BLaER1 (cell line): ENCODE data around the gene ACY1.
"Not testable (repeated sequence)": the region's sequence is repeated elsewhere in the genome, so short reads cannot be mapped to it uniquely, and the experiment has no call there.

ENCODE experiments used
- H3K27ac ChIP-seq: shearing (Covaris generic); formaldehyde crosslinking; 2 replicates; pipeline ENCODE4 v1.8.1; 2022
- H3K27me3 ChIP-seq: shearing (Covaris generic); formaldehyde crosslinking; 2 replicates; pipeline ENCODE4 v1.8.1; 2022
- H3K36me3 ChIP-seq: shearing (Covaris generic); formaldehyde crosslinking; 2 replicates; pipeline ENCODE4 v1.8.1; 2022
- H3K4me1 ChIP-seq: shearing (Covaris generic); formaldehyde crosslinking; 2 replicates; pipeline ENCODE4 v1.8.1; 2022
- H3K4me2 ChIP-seq: shearing (Covaris generic); formaldehyde crosslinking; 2 replicates; pipeline ENCODE4 v1.8.1; 2022
- H3K4me3 ChIP-seq: shearing (Covaris generic); formaldehyde crosslinking; 2 replicates; pipeline ENCODE4 v1.8.1; 2022
- H3K9ac ChIP-seq: shearing (Covaris generic); formaldehyde crosslinking; 2 replicates; pipeline ENCODE4 v1.8.1; 2022
- H3K9me3 ChIP-seq: shearing (Covaris generic); formaldehyde crosslinking; 2 replicates; pipeline ENCODE4 v1.8.1; 2022
- H4K20me1 ChIP-seq: shearing (Covaris generic); formaldehyde crosslinking; 2 replicates; pipeline ENCODE4 v1.8.1; 2022
- Cebpa-rat ChIP-seq: shearing (Covaris generic); IDR thresholded peaks from 2 replicates; pipeline ENCODE4 v1.8.1; 2022

Gene ACY1

GRCh38 chr3:52030714-52031310 is 47.5 kb downstream of the ACY1 start:
- no peak for TF ChIP-seq Cebpa-rat
- no peak overlapping the region for H3K4me3 ChIP-seq
- no peak overlapping the region for H3K9ac ChIP-seq
- H3K4me2 ChIP-seq, result no peak overlapping the region
- no peaks in the 10 kb centered on the region for H3K27me3 ChIP-seq
- H3K9me3 ChIP-seq, result no peaks in the 10 kb centered on the region
- H3K36me3 ChIP-seq, result no peaks in the 10 kb centered on the region
- no peak overlapping the region; the same call in 1 of the 2 replicates for H3K27ac ChIP-seq
- no peaks in the 10 kb centered on the region for H4K20me1 ChIP-seq
- peaks cover 50% of the 10 kb centered on the region for H3K4me1 ChIP-seq

- Histone ChIP-seq H4K20me1 (no peaks in the 10 kb centered on the region), H3K36me3 (no peaks in the 10 kb centered on the region), H3K9me3 (no peaks in the 10 kb centered on the region), H3K27me3 (no peaks in the 10 kb centered on the region), H3K27ac (no peak overlapping the region), H3K9ac (no peak overlapping the region), H3K4me2 (no peak overlapping the region), H3K4me3 (no peak overlapping the region), H3K4me1 (peaks cover 53% of the 10 kb centered on the region)
- TF ChIP-seq Cebpa-rat, result no peak
Observed at GRCh38 chr3:52031896-52032295, 48.6 kb downstream of the ACY1 start.

GRCh38 chr3:52032702-52033408 is 49.5 kb downstream of the ACY1 start:
- peaks cover 53% of the 10 kb centered on the region for H3K4me1 ChIP-seq
- H3K4me3 ChIP-seq, result no peak overlapping the region
- H3K9ac ChIP-seq, result no peak overlapping the region
- no peaks in the 10 kb centered on the region for H3K27me3 ChIP-seq
- TF ChIP-seq Cebpa-rat, result no peak
- no peaks in the 10 kb centered on the region for H4K20me1 ChIP-seq
- no peak overlapping the region for H3K4me2 ChIP-seq
- H3K27ac ChIP-seq, result no peak overlapping the region
- H3K9me3 ChIP-seq, result no peaks in the 10 kb centered on the region
- H3K36me3 ChIP-seq, result no peaks in the 10 kb centered on the region

DNA sequence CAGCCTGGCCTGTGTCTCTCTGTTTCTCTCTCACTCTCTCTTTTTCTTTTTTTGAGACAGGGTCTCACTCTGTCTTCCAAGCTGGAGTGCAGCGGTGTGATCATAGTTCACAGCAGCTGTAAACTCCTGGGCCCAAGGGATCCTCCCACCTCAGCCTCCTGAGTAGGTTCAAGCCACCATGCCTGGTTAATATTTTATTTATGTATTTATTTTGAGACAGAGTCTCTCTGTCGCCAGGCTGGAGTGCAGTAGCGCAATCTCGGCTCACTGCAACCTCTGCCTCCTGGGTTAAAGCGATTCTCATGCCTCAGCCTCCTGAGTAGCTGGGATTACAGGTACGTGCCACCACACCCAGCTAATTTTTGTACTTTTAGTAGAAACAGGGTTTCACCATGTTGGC is 50.4 kb downstream of the ACY1 start:
- not testable (repeated sequence) for H3K36me3 ChIP-seq, H3K27ac ChIP-seq, H3K9me3 ChIP-seq, H3K4me3 ChIP-seq, H4K20me1 ChIP-seq, H3K9ac ChIP-seq, H3K4me2 ChIP-seq, H3K27me3 ChIP-seq
- H3K4me1 ChIP-seq, result peaks cover 51% of the 10 kb centered on the region

GRCh38 chr3:52034212-52034611 is 50.9 kb downstream of the ACY1 start:
- Histone ChIP-seq H3K9ac (no peak overlapping the region), H3K27me3 (no peaks in the 10 kb centered on the region), H3K4me2 (no peak overlapping the region), H3K4me1 (peaks cover 47% of the 10 kb centered on the region), H3K4me3 (no peak overlapping the region), H4K20me1 (no peaks in the 10 kb centered on the region), H3K27ac (no peak overlapping the region), H3K36me3 (no peaks in the 10 kb centered on the region), H3K9me3 (no peaks in the 10 kb centered on the region)
- no peak for TF ChIP-seq Cebpa-rat

DNA sequence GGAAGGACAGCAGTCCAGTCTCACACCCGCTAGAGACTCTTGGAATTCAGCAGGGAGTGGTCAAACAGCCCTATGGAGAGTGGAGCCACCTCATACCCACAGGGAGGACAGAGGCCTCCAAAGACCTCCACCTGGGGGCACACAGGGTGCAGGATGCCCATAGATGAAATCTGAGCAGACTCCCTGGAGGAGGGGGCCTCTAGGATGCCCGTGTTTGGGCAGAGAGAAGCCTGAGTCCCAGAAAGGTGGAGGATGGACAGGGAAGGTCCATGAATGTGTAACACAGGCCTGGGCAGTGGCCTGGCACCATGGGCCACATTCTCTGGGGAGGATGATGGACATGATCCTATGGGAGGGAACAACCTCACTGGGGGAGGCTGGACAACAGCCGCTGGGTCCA is 51.3 kb downstream of the ACY1 start:
- H3K4me2 ChIP-seq, result no peak overlapping the region
- H3K9me3 ChIP-seq, result no peaks in the 10 kb centered on the region
- H3K4me1 ChIP-seq, result peaks cover 42% of the 10 kb centered on the region
- no peaks in the 10 kb centered on the region for H3K27me3 ChIP-seq
- TF ChIP-seq Cebpa-rat, result no peak
- no peaks in the 10 kb centered on the region for H4K20me1 ChIP-seq
- no peaks in the 10 kb centered on the region for H3K36me3 ChIP-seq
- H3K27ac ChIP-seq, result no peak overlapping the region
- no peak overlapping the region for H3K9ac ChIP-seq
- no peak overlapping the region for H3K4me3 ChIP-seq

- Histone ChIP-seq H3K4me2 (peak overlapping the region; percentile 64), H3K9me3 (no peaks in the 10 kb centered on the region), H3K9ac (peak overlapping the region; percentile 48; the same call in 1 of the 2 replicates), H3K27ac (peak overlapping the region; percentile 56), H3K36me3 (no peaks in the 10 kb centered on the region), H3K4me3 (no peak overlapping the region), H3K27me3 (no peaks in the 10 kb centered on the region), H3K4me1 (peaks cover 44% of the 10 kb centered on the region), H4K20me1 (no peaks in the 10 kb centered on the region)
- TF ChIP-seq Cebpa-rat, result no peak
Observed at GRCh38 chr3:52036222-52036694, 52.9 kb downstream of the ACY1 start.

GRCh38 chr3:52036829-52037228 is 53.5 kb downstream of the ACY1 start:
- no peaks in the 10 kb centered on the region for H3K9me3 ChIP-seq
- H3K4me2 ChIP-seq, result peak overlapping the region; percentile 64
- H3K27ac ChIP-seq, result no peak overlapping the region; the same call in 1 of the 2 replicates
- no peaks in the 10 kb centered on the region for H3K27me3 ChIP-seq
- H3K4me3 ChIP-seq, result no peak overlapping the region
- no peaks in the 10 kb centered on the region for H3K36me3 ChIP-seq
- peak overlapping the region; percentile 48; the same call in 1 of the 2 replicates for H3K9ac ChIP-seq
- no peaks in the 10 kb centered on the region for H4K20me1 ChIP-seq
- H3K4me1 ChIP-seq, result peaks cover 46% of the 10 kb centered on the region
- TF ChIP-seq Cebpa-rat, result no peak

DNA sequence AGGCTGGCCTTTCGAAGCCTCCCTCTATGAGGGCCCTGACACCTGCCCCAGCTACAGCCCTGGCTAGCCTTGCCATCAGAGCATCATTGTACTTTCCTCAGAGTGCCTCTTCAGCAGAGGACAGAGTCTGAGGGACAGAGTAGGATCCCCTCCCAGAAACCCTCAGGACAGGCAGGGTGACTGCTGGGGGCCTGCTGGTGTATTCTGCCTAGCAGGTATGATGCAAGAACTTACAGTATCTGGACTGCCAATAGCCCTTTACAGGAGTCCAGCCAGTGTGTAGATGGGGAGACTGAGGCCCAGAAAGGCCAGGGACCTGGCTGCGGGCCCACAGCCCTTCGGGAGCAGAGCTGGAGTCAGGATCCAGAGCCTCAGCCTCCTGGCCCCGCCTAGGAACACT is 54.0 kb downstream of the ACY1 start:
- Histone ChIP-seq H3K4me3 (no peak overlapping the region), H3K27ac (peak overlapping the region; percentile 64), H3K4me1 (peaks cover 46% of the 10 kb centered on the region), H3K27me3 (no peaks in the 10 kb centered on the region), H3K9me3 (no peaks in the 10 kb centered on the region), H4K20me1 (no peaks in the 10 kb centered on the region), H3K9ac (peak overlapping the region; percentile 48; the same call in 1 of the 2 replicates), H3K4me2 (peak overlapping the region; percentile 64), H3K36me3 (no peaks in the 10 kb centered on the region)
- no peak for TF ChIP-seq Cebpa-rat

- 0 out of 2 replicates have a peak overlapping the region, but pooled peaks have one; percentile 22 for H3K9ac ChIP-seq
- peak overlapping the region; percentile 64 for H3K27ac ChIP-seq
- H4K20me1 ChIP-seq, result no peaks in the 10 kb centered on the region
- TF ChIP-seq Cebpa-rat, result no peak
- H3K4me2 ChIP-seq, result no peak overlapping the region
- no peaks in the 10 kb centered on the region for H3K27me3 ChIP-seq
- H3K9me3 ChIP-seq, result no peaks in the 10 kb centered on the region
- H3K4me1 ChIP-seq, result peaks cover 46% of the 10 kb centered on the region
- H3K4me3 ChIP-seq, result no peak overlapping the region
- no peaks in the 10 kb centered on the region for H3K36me3 ChIP-seq
Observed at GRCh38 chr3:52038227-52038626, 54.9 kb downstream of the ACY1 start.
